Measurements from ENCODE around the gene HDAC7.

DNA sequence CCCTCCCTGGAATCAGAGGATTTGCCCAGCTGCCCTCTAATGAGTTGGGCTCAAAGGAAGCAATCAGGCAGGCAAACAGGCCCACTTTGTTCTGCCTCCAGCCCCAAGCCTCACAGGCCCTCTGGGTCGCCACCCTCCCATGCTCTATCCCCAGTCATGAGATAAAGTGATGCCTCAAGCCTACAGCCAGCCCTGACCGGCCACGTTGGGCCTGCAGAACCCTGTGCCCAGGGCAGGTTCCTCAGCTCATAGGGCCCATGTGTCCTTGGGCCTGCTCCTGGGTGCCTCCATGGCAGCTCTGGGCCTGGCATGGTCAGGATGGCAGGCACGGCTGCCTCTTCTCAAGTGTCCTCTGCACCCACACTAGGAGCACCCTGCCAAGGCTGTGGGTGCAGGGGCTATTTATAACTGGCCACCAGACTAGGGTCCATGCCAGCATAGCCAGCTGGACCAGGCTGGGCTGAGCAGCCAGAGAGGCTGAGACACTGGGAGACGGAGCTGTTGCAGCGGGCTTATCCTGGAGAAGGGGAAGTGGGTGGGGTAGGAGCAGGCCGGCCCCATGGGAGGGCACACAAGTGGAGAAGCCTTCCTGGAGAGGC lies 20.2 kb downstream of the HDAC7 start:
- TF ChIP-seq POLR2AphosphoS5 (IDR thresholded peaks at IDR 0.05; ENCODE audit: low read depth, low read length) (no peak), TAF1 (IDR thresholded peaks at IDR 0.05; ENCODE audit: low read depth, low read length) (no peak), POLR2A (IDR thresholded peaks at IDR 0.05; ENCODE audit: low read depth, low read length) (no peak)
